Measurements from ENCODE around the gene NTM. TPM values are rescaled to one million over a fixed set of nuclear protein-coding genes. Genes with fewer than 3 reads are reported as not detected.

Gene NTM
- total and polyA plus RNA-seq, 2 experiments from 2014 or later, result 2.2 to 4.9 TPM

DNA sequence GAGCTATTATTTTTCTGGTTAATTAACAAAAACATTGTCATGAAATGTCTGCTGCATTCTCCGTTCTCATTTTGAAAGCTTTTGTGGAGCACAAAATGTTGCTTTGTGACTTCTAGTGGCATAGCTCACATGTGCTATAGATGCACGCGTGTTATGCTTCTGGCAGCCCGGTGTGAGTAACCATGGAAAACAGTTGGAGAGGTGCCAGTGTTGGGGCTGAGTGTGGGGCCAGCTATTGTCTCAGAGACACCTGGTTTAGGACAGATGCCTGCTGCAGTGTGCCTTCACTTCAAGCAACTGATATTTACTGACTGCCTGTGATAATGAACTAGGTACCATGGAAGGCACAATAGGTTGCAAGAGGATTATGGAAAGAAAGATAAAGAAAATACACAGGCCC is 760.6 kb downstream of the NTM start:
- H3K79me2 ChIP-seq, result no peaks in the 10 kb centered on the region
- no peak overlapping the region for H3K4me2 ChIP-seq
- H3K9me2 ChIP-seq (replicated peaks; ENCODE audit: insufficient read depth), result no peaks in the 10 kb centered on the region
- H3K4me3 ChIP-seq, result no peak overlapping the region
- no peak for DNase-seq (ENCODE audit: low spot score)
- H4K20me1 ChIP-seq (ENCODE audit: insufficient read depth, poor library complexity, severe bottlenecking), result no peaks in the 10 kb centered on the region
- no peaks in the 10 kb centered on the region for H3K9me3 ChIP-seq (ENCODE audit: low read depth)
- TF ChIP-seq, protein P1, sequence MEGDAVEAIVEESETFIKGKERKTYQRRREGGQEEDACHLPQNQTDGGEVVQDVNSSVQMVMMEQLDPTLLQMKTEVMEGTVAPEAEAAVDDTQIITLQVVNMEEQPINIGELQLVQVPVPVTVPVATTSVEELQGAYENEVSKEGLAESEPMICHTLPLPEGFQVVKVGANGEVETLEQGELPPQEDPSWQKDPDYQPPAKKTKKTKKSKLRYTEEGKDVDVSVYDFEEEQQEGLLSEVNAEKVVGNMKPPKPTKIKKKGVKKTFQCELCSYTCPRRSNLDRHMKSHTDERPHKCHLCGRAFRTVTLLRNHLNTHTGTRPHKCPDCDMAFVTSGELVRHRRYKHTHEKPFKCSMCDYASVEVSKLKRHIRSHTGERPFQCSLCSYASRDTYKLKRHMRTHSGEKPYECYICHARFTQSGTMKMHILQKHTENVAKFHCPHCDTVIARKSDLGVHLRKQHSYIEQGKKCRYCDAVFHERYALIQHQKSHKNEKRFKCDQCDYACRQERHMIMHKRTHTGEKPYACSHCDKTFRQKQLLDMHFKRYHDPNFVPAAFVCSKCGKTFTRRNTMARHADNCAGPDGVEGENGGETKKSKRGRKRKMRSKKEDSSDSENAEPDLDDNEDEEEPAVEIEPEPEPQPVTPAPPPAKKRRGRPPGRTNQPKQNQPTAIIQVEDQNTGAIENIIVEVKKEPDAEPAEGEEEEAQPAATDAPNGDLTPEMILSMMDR (IDR thresholded peaks at IDR 0.05; ENCODE audit: poor library complexity), result no peak
- no peak overlapping the region for H2AFZ ChIP-seq
- H3K27ac ChIP-seq, result no peak overlapping the region
- WGBS (ENCODE audit: low lambda C conversion rate, missing lambda C conversion rate), result 91% methylated on average over 4 of the region's 4 CpGs
- no peaks in the 10 kb centered on the region for H3K36me3 ChIP-seq (replicated peaks; ENCODE audit: insufficient read depth, low read depth)
- H3K4me1 ChIP-seq (ENCODE audit: insufficient read depth), result peaks cover 5% of the 10 kb centered on the region
- H3K27me3 ChIP-seq, result peaks cover 21% of the 10 kb centered on the region

DNA sequence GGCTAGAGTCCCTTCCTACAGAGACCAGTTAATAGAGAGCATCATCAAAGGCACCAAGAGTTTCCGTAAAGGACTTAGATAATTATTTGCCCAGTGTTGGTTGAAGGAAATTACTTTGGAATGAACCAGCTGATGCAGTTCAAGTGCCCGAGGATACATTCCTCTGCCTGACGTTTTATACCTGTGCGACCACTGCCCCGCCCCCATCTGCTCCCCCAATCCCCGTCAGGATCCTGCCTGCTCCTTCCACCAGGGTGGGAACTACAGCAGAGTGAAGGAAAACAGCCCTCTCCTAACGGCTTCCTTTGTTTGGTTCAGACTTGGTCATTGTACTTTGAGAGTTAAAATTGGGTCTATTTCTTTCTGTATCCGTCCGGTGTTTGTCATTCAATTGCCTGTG is 761.5 kb downstream of the NTM start:
- no peak for TF ChIP-seq EZH2 (IDR thresholded peaks at IDR 0.05; ENCODE audit: borderline replicate concordance)
- TF ChIP-seq EZH2phosphoT487 (IDR thresholded peaks at IDR 0.05; ENCODE audit: low read depth, severe bottlenecking, unreplicated experiment), result no peak
- TF ChIP-seq, protein P1 (IDR thresholded peaks at IDR 0.05; ENCODE audit: poor library complexity), result no peak

DNA sequence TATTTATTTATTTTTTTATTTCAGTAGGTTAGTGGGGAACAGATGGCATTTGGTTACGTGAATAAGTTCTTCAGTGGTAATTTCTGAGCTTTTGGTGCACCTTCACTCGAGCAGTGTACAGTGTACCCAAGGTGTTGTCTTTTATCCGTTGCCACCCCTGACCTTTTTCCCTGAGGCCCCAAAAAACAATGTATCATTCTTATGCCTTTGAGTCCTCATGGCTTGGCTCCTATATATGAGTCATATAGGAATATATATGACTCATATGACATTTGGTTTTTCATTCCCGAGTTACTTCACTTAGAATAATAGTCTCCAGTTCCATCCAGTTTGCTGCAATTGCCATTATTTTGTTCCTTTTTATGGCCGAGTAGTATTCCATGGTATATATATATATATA is 763.9 kb downstream of the NTM start:
- Histone ChIP-seq H4K20me1 (ENCODE audit: insufficient read depth, poor library complexity, severe bottlenecking) (no peaks in the 10 kb centered on the region), H3K27ac (no peak overlapping the region), H3K79me2 (no peaks in the 10 kb centered on the region), H3K36me3 (replicated peaks; ENCODE audit: insufficient read depth, low read depth) (no peaks in the 10 kb centered on the region), H3K4me1 (ENCODE audit: insufficient read depth) (no peaks in the 10 kb centered on the region), H3K9me3 (ENCODE audit: low read depth) (no peaks in the 10 kb centered on the region), H3K4me3 (no peak overlapping the region), H2AFZ (no peak overlapping the region), H3K27me3 (peaks cover 14% of the 10 kb centered on the region), H3K9me2 (replicated peaks; ENCODE audit: insufficient read depth) (no peaks in the 10 kb centered on the region), H3K4me2 (no peak overlapping the region)
- 91% methylated on average over 5 of the region's 5 CpGs for WGBS (ENCODE audit: low lambda C conversion rate, missing lambda C conversion rate)
- DNase-seq (ENCODE audit: low spot score), result no peak
- TF ChIP-seq, protein P1 (IDR thresholded peaks at IDR 0.05; ENCODE audit: poor library complexity), result no peak
- no peak for TF ChIP-seq EZH2phosphoT487 (IDR thresholded peaks at IDR 0.05; ENCODE audit: low read depth, severe bottlenecking, unreplicated experiment)
- no peak for TF ChIP-seq EZH2 (IDR thresholded peaks at IDR 0.05; ENCODE audit: borderline replicate concordance)

More for the DNA sequence above, 761.5 kb downstream of the NTM start:
- Histone ChIP-seq H3K9me2 (replicated peaks; ENCODE audit: insufficient read depth) (no peaks in the 10 kb centered on the region), H3K9me3 (ENCODE audit: low read depth) (no peaks in the 10 kb centered on the region), H3K27ac (no peak overlapping the region), H3K4me3 (no peak overlapping the region), H3K36me3 (replicated peaks; ENCODE audit: insufficient read depth, low read depth) (no peaks in the 10 kb centered on the region), H3K79me2 (no peaks in the 10 kb centered on the region), H2AFZ (no peak overlapping the region), H4K20me1 (ENCODE audit: insufficient read depth, poor library complexity, severe bottlenecking) (no peaks in the 10 kb centered on the region), H3K4me1 (ENCODE audit: insufficient read depth) (no peaks in the 10 kb centered on the region), H3K27me3 (peaks cover 14% of the 10 kb centered on the region), H3K4me2 (no peak overlapping the region)
- no peak for DNase-seq (ENCODE audit: low spot score)
- WGBS (ENCODE audit: low lambda C conversion rate, missing lambda C conversion rate), result 45% methylated on average over 9 of the region's 9 CpGs

Measured in hepatocyte (in vitro differentiated cells).